ENCODE data around the gene GAA. TPM values are rescaled to one million over a fixed set of nuclear protein-coding genes. Genes with fewer than 3 reads are reported as not detected.
A peak's percentile ranks its signal among the peaks of the same experiment; 100 is the strongest.

The GAA gene
- total and polyA plus RNA-seq, 2 of the 13 experiments (the other 11 are each of a cell fraction or from before 2014, with no cell fraction given), result 21.6 to 36.4 TPM

DNA sequence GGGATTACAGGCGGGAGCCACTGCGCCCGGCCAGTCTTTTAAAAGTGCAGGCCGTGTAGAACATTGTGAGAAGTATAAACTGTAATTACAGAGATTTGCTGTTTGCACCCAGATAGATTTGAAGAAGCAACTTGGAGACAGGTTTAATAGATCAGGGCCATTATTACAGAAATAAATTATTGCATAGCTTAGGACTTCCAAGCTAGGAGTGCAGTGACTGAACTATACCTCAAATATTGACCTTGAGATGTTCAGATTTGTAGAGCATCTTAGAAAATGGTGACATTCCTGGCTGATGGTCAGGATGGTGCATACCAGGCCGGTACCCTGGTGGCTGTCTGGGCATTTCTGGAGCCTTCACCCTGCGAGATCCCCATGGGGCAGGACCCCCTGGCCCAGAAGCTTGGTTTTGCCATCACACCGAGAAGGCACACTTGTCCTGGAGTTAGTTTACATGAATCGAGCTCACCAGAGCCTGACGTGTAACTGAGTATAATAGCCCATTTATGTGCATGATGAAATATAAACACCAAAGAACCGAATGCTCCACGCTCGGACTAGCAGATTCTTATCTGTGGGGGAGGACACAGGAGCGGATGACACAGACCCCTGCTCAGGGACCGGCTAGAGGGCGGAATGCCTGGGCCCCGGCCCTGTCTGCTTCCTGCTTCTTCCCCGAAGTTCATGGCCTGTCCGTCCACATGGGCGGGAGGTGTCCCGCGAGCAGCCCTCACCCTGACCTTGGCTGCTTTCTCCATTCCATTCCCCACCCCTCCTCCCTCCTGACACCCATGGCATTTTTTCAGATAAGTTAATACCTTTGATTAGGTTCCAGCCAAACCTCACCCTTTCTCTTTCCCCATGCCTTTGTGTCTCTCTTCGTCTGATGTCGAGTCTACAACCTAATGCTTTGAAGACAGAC, 32.8 kb upstream of the GAA start (continued):
- TF ChIP-seq AKNA (CRISPR knock-in tag; IDR thresholded peaks at IDR 0.05; ENCODE audit: borderline replicate concordance), result no peak
- peak; percentile 38; the same call in 1 of the 2 replicates for TF ChIP-seq KAT8 (CRISPR knock-in tag; IDR thresholded peaks at IDR 0.05)
- TF ChIP-seq ZNF121 (CRISPR knock-in tag; IDR thresholded peaks at IDR 0.05), result no peak
- TF ChIP-seq, protein P1, sequence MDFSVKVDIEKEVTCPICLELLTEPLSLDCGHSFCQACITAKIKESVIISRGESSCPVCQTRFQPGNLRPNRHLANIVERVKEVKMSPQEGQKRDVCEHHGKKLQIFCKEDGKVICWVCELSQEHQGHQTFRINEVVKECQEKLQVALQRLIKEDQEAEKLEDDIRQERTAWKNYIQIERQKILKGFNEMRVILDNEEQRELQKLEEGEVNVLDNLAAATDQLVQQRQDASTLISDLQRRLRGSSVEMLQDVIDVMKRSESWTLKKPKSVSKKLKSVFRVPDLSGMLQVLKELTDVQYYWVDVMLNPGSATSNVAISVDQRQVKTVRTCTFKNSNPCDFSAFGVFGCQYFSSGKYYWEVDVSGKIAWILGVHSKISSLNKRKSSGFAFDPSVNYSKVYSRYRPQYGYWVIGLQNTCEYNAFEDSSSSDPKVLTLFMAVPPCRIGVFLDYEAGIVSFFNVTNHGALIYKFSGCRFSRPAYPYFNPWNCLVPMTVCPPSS (IDR thresholded peaks at IDR 0.05), result no peak
- TF ChIP-seq ZNF496 (CRISPR knock-in tag; IDR thresholded peaks at IDR 0.05; ENCODE audit: insufficient replicate concordance), result no peak
- no peak for TF ChIP-seq ZNF354B (CRISPR knock-in tag; IDR thresholded peaks at IDR 0.05)
- no peak for TF ChIP-seq ZNF768 (CRISPR knock-in tag; IDR thresholded peaks at IDR 0.05)
- TF ChIP-seq IRF2 (CRISPR knock-in tag; IDR thresholded peaks at IDR 0.05), result peak; percentile 55; the same call in 1 of the 2 replicates
- TF ChIP-seq ZFAT (CRISPR knock-in tag; conservative IDR thresholded peaks at IDR 0.05), result no peak
- TF ChIP-seq ZFP36L1 (CRISPR knock-in tag; IDR thresholded peaks at IDR 0.05), result no peak
- TF ChIP-seq TARDBP (CRISPR knock-in tag; IDR thresholded peaks at IDR 0.05), result peak; percentile 49; the same call in 1 of the 2 replicates
- TF ChIP-seq PCBP2 (optimal IDR thresholded peaks at IDR 0.05; ENCODE audit: low read depth, low read length, poor library complexity, severe bottlenecking), result no peak
- no peak for TF ChIP-seq HMGA1 (CRISPR knock-in tag; conservative IDR thresholded peaks at IDR 0.05)
- TF ChIP-seq ZFYVE20 (CRISPR knock-in tag; IDR thresholded peaks at IDR 0.05; ENCODE audit: borderline replicate concordance, low read depth), result no peak
- TF ChIP-seq HMGXB4 (CRISPR knock-in tag; IDR thresholded peaks at IDR 0.05; ENCODE audit: borderline replicate concordance in 1 of 2, low read depth in 1 of 2), result 0 out of 4 replicates have a peak, but pooled peaks of 1 of the 2 experiments have one; percentile 39
- TF ChIP-seq, protein P2, sequence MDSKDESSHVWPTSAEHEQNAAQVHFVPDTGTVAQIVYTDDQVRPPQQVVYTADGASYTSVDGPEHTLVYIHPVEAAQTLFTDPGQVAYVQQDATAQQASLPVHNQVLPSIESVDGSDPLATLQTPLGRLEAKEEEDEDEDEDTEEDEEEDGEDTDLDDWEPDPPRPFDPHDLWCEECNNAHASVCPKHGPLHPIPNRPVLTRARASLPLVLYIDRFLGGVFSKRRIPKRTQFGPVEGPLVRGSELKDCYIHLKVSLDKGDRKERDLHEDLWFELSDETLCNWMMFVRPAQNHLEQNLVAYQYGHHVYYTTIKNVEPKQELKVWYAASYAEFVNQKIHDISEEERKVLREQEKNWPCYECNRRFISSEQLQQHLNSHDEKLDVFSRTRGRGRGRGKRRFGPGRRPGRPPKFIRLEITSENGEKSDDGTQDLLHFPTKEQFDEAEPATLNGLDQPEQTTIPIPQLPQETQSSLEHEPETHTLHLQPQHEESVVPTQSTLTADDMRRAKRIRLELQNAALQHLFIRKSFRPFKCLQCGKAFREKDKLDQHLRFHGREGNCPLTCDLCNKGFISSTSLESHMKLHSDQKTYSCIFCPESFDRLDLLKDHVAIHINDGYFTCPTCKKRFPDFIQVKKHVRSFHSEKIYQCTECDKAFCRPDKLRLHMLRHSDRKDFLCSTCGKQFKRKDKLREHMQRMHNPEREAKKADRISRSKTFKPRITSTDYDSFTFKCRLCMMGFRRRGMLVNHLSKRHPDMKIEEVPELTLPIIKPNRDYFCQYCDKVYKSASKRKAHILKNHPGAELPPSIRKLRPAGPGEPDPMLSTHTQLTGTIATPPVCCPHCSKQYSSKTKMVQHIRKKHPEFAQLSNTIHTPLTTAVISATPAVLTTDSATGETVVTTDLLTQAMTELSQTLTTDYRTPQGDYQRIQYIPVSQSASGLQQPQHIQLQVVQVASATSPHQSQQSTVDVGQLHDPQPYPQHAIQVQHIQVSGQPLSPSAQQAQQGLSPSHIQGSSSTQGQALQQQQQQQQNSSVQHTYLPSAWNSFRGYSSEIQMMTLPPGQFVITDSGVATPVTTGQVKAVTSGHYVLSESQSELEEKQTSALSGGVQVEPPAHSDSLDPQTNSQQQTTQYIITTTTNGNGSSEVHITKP (CRISPR knock-in tag; IDR thresholded peaks at IDR 0.05; ENCODE audit: low read depth), result peak; percentile 91

Measured in HepG2 (cell line).